ENCODE measurements around the gene ZDHHC17. TPM values are rescaled to one million over a fixed set of nuclear protein-coding genes. Genes with fewer than 3 reads are reported as not detected.

Gene ZDHHC17
- total RNA-seq, 1 experiment from 2014 or later: 31.4 TPM

DNA sequence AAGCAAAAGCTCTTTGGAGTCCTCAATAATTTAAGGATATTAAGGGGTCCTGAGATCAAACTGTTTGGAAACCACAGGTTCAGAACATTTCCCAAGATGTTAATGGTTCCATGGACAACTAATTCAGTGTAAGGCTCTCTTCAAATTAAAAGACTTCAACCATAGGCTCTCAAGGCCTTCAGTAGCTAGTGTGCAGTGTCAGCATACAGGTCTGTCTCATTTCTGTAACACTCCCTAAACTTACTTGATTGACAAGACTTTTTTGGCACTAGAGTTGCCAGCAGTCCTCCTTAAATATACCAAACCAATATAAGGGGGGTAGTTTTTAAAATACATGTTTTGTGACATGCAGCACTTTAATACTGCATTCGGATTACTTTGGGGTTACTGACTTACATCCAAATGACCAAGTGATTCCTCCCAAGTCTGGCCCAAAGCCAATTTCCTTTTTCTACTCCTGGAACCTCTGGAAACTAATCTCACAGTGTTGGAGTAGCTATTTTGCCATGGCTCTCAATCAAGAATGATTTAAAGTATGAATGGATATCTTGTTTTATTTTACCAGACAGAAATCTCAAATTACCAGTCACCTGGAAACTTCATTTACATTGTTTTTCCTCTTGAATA lies 92.2 kb downstream of the ZDHHC17 start:
- intact Hi-C loops (cut with micrococcal nuclease; ENCODE audit: unreplicated experiment): no loop called here
- CTCF ChIA-PET: no interaction called here
- Mint-ChIP-seq H3K4me1 (ENCODE audit: low read depth, unreplicated experiment) (no peaks in the 10 kb centered on the region), H3K27ac (ENCODE audit: unreplicated experiment) (no peak overlapping the region), H3K9me3 (ENCODE audit: low read depth, unreplicated experiment) (no peaks in the 10 kb centered on the region), H3K27me3 (ENCODE audit: unreplicated experiment) (no peaks in the 10 kb centered on the region), H3K4me3 (ENCODE audit: low read depth, unreplicated experiment) (no peak overlapping the region), H3K36me3 (ENCODE audit: insufficient read depth, unreplicated experiment) (no peaks in the 10 kb centered on the region)
- TF ChIP-seq, protein P1, sequence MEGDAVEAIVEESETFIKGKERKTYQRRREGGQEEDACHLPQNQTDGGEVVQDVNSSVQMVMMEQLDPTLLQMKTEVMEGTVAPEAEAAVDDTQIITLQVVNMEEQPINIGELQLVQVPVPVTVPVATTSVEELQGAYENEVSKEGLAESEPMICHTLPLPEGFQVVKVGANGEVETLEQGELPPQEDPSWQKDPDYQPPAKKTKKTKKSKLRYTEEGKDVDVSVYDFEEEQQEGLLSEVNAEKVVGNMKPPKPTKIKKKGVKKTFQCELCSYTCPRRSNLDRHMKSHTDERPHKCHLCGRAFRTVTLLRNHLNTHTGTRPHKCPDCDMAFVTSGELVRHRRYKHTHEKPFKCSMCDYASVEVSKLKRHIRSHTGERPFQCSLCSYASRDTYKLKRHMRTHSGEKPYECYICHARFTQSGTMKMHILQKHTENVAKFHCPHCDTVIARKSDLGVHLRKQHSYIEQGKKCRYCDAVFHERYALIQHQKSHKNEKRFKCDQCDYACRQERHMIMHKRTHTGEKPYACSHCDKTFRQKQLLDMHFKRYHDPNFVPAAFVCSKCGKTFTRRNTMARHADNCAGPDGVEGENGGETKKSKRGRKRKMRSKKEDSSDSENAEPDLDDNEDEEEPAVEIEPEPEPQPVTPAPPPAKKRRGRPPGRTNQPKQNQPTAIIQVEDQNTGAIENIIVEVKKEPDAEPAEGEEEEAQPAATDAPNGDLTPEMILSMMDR (IDR thresholded peaks at IDR 0.05; ENCODE audit: unreplicated experiment): no peak
- DNase-seq: no peak
- no TSS peak for BruUV-seq (replicated peaks)

DNA sequence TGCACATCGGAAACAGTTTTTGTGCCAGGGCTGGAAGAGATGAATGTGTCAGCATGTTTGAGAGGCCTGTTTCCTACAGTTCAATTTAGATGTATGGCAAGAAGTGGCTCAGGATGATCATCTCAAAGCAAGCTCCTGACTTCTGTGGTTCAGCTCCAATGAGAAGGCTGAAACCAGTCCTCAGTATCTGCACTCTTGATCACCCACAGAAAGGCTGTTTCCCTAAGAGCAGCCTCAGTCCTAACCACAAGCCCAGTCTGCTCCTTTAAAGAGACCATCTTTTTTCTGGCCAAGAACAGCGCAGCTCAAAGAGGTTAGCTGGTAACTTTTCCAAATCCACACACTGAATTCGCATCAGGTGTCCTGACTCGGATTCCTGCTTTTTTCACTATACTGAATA lies 95.7 kb downstream of the ZDHHC17 start:
- H3K4me3 Mint-ChIP-seq (ENCODE audit: low read depth, unreplicated experiment): no peak overlapping the region
- CTCF ChIA-PET: no interaction called here
- no TSS peak for BruUV-seq (replicated peaks)
- intact Hi-C loops (cut with micrococcal nuclease; ENCODE audit: unreplicated experiment): no loop called here
- no peaks in the 10 kb centered on the region for H3K9me3 Mint-ChIP-seq (ENCODE audit: low read depth, unreplicated experiment)
- no peaks in the 10 kb centered on the region for H3K36me3 Mint-ChIP-seq (ENCODE audit: insufficient read depth, unreplicated experiment)
- TF ChIP-seq, protein P1 (IDR thresholded peaks at IDR 0.05; ENCODE audit: unreplicated experiment): no peak
- DNase-seq: no peak
- H3K27ac Mint-ChIP-seq (ENCODE audit: unreplicated experiment): no peak overlapping the region
- no peaks in the 10 kb centered on the region for H3K27me3 Mint-ChIP-seq (ENCODE audit: unreplicated experiment)
- H3K4me1 Mint-ChIP-seq (ENCODE audit: low read depth, unreplicated experiment): no peaks in the 10 kb centered on the region

DNA sequence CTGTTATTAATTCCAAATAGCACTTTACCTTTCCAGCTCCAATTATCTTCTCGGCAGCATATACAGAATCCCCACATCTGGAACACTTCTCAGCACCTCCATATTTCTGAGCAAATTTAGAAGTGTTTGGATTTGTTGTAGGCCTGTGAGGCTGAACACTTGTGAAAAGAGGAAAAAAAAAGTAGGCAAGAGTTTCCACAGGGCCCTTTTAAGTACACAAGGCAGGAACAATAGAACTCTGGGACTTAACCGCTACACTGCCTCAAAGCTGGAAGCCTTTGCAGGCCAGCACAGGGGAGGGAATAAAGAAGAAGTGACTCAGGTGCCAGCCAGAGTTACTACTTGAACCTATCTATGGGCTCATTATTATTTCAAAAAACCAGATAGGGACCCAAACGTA lies 96.3 kb downstream of the ZDHHC17 start:
- CTCF ChIA-PET: no interaction called here
- Mint-ChIP-seq H3K4me1 (ENCODE audit: low read depth, unreplicated experiment) (no peaks in the 10 kb centered on the region), H3K4me3 (ENCODE audit: low read depth, unreplicated experiment) (no peak overlapping the region), H3K27me3 (ENCODE audit: unreplicated experiment) (no peaks in the 10 kb centered on the region), H3K9me3 (ENCODE audit: low read depth, unreplicated experiment) (no peaks in the 10 kb centered on the region), H3K36me3 (ENCODE audit: insufficient read depth, unreplicated experiment) (no peaks in the 10 kb centered on the region), H3K27ac (ENCODE audit: unreplicated experiment) (no peak overlapping the region)
- no peak for DNase-seq
- TF ChIP-seq, protein P1 (IDR thresholded peaks at IDR 0.05; ENCODE audit: unreplicated experiment): no peak
- intact Hi-C loops (cut with micrococcal nuclease; ENCODE audit: unreplicated experiment): no loop called here
- no TSS peak for BruUV-seq (replicated peaks)

DNA sequence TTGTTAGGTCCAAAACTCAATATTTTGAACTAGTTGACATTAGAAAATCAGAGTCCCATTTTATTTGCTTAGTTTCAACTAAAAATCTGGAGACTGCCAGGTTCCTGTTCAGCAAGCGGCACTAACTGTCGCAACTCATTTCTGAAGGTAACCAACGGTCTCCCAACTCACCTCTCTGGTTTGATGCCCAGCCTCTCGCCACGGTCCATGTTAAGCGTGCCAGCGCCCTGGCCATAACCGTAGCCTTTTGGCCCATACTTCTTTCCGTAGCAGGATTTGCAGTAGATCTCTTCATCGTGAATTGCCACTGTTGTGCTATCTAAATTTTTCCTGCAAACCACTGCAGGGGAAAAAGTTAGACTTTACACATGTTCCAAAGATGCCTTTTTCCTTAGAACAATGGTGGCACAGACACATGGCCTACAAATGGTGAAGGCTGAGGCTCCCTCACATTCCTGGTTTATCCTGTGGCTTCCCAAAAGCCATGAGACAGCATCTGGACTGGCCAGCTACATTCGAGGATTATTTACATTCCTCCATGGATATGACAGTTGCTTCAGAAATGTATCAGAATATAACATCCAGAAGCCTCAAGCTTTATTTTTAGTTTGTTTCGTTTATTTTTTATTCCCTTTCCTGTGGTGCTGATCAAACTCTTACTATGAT lies 99.2 kb downstream of the ZDHHC17 start:
- no peaks in the 10 kb centered on the region for H3K27me3 Mint-ChIP-seq (ENCODE audit: unreplicated experiment)
- H3K27ac Mint-ChIP-seq (ENCODE audit: unreplicated experiment): no peak overlapping the region
- no peaks in the 10 kb centered on the region for H3K9me3 Mint-ChIP-seq (ENCODE audit: low read depth, unreplicated experiment)
- TF ChIP-seq, protein P1 (IDR thresholded peaks at IDR 0.05; ENCODE audit: unreplicated experiment): no peak
- no peak overlapping the region for H3K4me3 Mint-ChIP-seq (ENCODE audit: low read depth, unreplicated experiment)
- H3K4me1 Mint-ChIP-seq (ENCODE audit: low read depth, unreplicated experiment): no peaks in the 10 kb centered on the region
- no peak for DNase-seq
- CTCF ChIA-PET: no interaction called here
- BruUV-seq (replicated peaks): no TSS peak
- intact Hi-C loops (cut with micrococcal nuclease; ENCODE audit: unreplicated experiment): no loop called here
- peaks cover 4% of the 10 kb centered on the region for H3K36me3 Mint-ChIP-seq (ENCODE audit: insufficient read depth, unreplicated experiment)

All from Calu3 (cell line).